AG04449 (cell line): ENCODE data around the gene NDUFB8.
A peak's percentile ranks its signal among the peaks of the same experiment; 100 is the strongest.

Source experiments
- CTCF ChIA-PET: fragments of 350-600 bp; formaldehyde crosslinking; extraction: SDS; loops from one replicate; lab custom pipeline; 2021; ENCODE audit warnings: antibody characterized with exemption; lab: Yijun Ruan, JAX
- POLR2A ChIA-PET: fragments of 400-600, 350-600 bp; formaldehyde crosslinking; extraction: SDS; loops from one replicate; lab custom pipeline; 2020; ENCODE audit warnings: antibody characterized with exemption, inconsistent platforms; lab: Yijun Ruan, JAX
- DNase-seq: peaks from one replicate; pipeline ENCODE4 v3.0.0-alpha.2; 2010; ENCODE audit warnings: low read depth, low spot score
- H3K4me3 ChIP-seq: 2 replicates; pipeline ENCODE4 v1.5.1; 2011; ENCODE audit warnings: low read depth, mild to moderate bottlenecking, control low read depth, low read length
- TF ChIP-seq, protein P1 (sequence below): IDR thresholded peaks from one replicate; pipeline ENCODE4 v1.5.1; 2011; ENCODE audit warnings: mild to moderate bottlenecking, moderate library complexity, low read length, control low read depth, inconsistent platforms; ENCODE audit not compliant: insufficient read depth; ENCODE audit errors: missing control alignments

Gene NDUFB8

DNA sequence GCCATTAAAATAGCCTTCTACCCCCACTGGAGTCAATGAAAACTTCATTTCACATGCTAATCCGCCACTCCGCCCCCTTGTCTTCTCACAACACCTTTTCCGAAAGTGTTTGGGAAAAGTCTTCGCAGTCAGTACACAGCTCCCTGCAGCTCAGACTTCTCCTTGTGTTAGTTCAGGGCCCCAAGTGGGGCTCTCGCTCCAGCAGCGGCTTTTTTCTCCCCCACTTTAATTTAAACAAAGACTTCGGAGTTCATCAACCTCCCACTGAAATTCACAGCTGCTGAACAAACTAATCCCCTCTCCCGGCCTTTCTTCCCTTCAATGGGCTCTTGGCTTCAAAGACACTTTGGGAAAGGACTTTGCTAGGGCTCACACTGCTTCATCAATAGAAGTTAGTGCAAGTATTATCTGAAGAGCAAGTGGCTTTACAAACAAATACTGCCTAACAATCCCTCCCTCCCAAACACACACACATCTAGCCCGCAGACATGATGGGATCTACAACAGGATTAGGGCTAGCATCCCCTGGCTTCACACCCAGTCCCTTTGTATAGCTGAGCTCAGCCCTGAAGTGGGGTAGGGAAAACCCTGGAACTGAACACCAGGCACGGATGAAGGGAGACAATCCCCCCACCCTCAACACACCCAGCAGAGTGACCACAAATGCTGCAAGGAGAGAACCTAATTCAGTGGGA lies 43.7 kb downstream of the NDUFB8 start:
- DNase-seq, result no peak
- TF ChIP-seq, protein P1, sequence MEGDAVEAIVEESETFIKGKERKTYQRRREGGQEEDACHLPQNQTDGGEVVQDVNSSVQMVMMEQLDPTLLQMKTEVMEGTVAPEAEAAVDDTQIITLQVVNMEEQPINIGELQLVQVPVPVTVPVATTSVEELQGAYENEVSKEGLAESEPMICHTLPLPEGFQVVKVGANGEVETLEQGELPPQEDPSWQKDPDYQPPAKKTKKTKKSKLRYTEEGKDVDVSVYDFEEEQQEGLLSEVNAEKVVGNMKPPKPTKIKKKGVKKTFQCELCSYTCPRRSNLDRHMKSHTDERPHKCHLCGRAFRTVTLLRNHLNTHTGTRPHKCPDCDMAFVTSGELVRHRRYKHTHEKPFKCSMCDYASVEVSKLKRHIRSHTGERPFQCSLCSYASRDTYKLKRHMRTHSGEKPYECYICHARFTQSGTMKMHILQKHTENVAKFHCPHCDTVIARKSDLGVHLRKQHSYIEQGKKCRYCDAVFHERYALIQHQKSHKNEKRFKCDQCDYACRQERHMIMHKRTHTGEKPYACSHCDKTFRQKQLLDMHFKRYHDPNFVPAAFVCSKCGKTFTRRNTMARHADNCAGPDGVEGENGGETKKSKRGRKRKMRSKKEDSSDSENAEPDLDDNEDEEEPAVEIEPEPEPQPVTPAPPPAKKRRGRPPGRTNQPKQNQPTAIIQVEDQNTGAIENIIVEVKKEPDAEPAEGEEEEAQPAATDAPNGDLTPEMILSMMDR, result no peak
- ChIA-PET CTCF (interaction anchor here (1.0 to 11.6 kb wide), 8 partner anchors 10 to 396 kb away, joined by 3 to 422 read pairs (median 4); no protein-coding TSS in a partner anchor), POLR2A (no interaction called here)
- H3K4me3 ChIP-seq, result no peak overlapping the region

DNA sequence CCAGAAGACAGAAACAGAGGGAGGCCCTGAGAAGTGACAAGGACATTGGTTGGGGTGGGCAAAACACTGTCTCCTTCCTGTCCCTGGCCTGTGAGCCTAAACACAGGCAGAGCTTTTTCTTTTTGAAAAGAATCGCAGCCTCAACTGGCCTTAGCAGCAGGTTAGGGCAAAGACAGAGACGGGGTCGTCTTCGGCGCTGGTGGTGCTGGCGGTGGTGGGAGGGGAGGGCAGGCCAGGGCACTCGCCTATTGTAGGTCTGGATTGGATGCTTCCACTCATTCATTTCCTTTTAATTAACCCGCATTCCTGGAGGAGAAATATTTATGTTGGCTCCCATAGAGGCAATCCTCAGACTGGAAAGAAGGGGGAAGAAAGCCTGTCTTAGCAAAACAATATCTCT lies 44.3 kb downstream of the NDUFB8 start:
- DNase-seq, result no peak
- ChIA-PET CTCF (interaction anchor here (1.0 to 11.6 kb wide), 7 partner anchors 9 to 396 kb away, joined by 3 to 422 read pairs (median 5); no protein-coding TSS in a partner anchor), POLR2A (no interaction called here)
- no peak overlapping the region for H3K4me3 ChIP-seq
- TF ChIP-seq, protein P1, result no peak

DNA sequence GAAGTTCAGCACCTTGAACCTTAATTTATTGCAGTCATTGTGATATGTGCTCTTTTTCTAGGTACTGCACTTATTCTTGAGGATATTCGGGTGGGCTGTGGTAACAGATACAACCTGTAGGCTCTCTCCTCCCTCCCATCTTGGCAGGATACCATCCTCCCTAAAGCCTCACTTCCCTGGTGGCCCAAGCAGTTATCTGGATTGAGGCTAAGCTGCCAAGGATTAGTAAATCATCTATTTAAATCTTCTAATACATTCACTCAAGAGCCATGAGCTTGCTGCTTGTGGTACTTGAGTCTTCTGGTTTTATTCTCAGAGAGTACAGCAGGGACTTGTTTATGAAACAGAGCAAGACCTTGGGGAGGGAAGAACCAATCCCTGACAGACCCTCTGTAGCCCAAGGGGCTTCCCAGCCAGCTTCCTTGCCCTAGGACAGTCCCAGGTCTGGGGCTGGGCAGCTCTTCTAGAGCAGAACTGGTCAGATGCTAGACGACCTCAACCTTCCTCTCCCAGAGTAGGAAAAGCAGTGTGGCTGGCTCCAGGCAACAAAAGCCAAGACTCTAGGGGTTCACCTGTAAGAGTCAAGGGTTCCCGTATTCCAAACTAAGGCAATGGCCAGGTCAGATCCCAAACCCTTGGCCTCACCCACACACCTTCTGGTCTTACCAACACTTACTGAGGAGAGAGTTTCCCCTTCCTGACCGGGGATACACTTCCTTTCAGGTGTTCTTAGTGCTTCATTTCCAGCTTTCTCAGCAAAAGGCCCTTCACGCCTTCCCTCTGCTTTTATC lies 45.6 kb downstream of the NDUFB8 start:
- H3K4me3 ChIP-seq, result no peak overlapping the region
- POLR2A ChIA-PET, result no interaction called here
- CTCF ChIA-PET, result interaction anchor here (0.6 to 11.6 kb wide), 14 partner anchors 9 to 395 kb away, joined by 3 to 422 read pairs (median 10); partner anchors contain the start of gene HIF1AN
- TF ChIP-seq, protein P1, result no peak
- no peak for DNase-seq

DNA sequence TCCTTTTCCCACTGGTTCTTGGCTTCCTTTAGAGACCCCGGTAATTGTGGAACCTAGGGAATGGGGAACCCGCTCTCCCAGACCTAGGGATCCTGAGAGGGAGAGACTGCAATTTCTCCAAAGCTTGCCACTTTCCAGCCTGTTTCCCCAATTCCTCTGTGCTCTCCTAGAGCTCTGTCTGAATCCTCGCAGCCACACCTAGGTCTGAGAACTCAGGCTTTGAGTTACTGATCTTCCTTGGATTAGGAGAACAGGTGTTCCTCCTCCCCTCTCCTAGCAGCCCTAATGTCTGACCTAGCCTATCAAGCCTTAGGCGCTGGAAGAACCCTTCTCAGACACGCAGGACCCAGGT lies 46.9 kb downstream of the NDUFB8 start:
- POLR2A ChIA-PET, result interaction anchor here (0.7 to 1.4 kb wide), 2 partner anchors 22 to 36 kb away, joined by 3 to 4 read pairs; no protein-coding TSS in a partner anchor
- CTCF ChIA-PET, result interaction anchor here (0.7 to 11.6 kb wide), 24 partner anchors 10 to 400 kb away, joined by 3 to 422 read pairs (median 6); partner anchors contain the start of genes HIF1AN and NDUFB8
- TF ChIP-seq, protein P1, result no peak
- no peak for DNase-seq
- H3K4me3 ChIP-seq, result peak overlapping the region; percentile 53; the same call in 1 of the 2 replicates

DNA sequence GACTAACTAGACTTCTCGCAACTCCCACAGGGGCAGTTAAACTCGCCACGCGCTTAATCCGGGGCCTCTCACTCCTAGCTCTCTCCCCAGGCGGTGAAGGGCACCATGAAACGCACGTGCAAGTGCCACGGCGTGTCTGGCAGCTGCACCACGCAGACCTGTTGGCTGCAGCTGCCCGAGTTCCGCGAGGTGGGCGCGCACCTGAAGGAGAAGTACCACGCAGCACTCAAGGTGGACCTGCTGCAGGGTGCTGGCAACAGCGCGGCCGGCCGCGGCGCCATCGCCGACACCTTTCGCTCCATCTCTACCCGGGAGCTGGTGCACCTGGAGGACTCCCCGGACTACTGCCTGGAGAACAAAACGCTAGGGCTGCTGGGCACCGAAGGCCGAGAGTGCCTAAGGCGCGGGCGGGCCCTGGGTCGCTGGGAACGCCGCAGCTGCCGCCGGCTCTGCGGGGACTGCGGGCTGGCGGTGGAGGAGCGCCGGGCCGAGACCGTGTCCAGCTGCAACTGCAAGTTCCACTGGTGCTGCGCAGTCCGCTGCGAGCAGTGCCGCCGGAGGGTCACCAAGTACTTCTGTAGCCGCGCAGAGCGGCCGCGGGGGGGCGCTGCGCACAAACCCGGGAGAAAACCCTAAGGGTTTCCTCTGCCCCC lies 47.4 kb downstream of the NDUFB8 start:
- CTCF ChIA-PET, result interaction anchor here (0.7 to 11.6 kb wide), 25 partner anchors 9 to 400 kb away, joined by 3 to 422 read pairs (median 5); partner anchors contain the start of genes HIF1AN and NDUFB8
- POLR2A ChIA-PET, result interaction anchor here (0.7 to 1.4 kb wide), 2 partner anchors 22 to 36 kb away, joined by 3 to 4 read pairs; no protein-coding TSS in a partner anchor
- no peak for DNase-seq
- peak overlapping the region; percentile 53 for H3K4me3 ChIP-seq
- TF ChIP-seq, protein P1, result peak; percentile 87
